Forelimb muscle (tissue), 1 donor: ENCODE data around the gene NYNRIN. TPM values are rescaled to one million over a fixed set of nuclear protein-coding genes. Genes with fewer than 3 reads are reported as not detected.

Experiments
- DNase-seq: peaks from one replicate; pipeline ENCODE4 v3.0.0-alpha.2; 2013; ENCODE audit warnings: low read depth
- polyA plus RNA-seq: library from polyadenylated mRNA; unstranded; fragments of 120-200 nt; gene quantifications from one replicate; pipeline ENCODE4 v1.2.1, GENCODE V29; 2013; ENCODE audit not compliant: insufficient read length

NYNRIN gene
- polyA plus RNA-seq, 1 donor, result 23.1 TPM

DNA sequence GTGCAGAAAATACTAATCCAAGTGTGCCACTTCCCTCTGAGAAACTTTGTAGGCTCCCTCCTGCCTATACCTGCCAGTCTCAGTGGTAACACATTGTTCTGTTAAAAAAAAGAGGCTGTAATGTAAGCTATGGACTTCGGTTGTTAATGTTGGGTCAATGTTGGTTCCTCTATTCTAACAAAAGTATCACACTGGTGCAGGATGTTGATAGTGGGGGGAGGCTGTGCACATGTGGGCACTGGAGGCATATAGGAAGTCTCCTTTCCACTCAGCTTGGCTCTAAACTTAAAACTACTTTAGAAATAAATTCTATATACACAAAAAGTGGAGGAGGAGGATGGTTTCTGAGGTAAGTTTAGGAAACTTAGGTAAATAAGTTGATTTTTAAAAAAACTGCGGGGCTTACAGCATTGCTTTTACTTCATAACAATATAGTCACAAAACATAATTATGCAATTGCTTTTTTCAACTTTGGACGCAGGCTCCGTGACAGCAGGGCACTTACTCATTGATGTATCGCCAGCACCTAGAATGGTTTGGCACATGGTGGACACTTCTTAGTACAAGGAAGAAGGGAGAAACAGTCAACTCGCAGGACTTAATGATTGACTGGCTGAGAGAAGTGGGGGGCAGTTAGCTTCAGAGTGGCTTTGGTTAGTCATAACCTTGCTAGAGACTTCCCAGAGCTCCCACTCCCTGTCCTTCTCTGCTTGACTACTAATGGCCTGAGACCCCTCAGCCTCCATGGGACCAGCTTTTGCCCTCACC lies 7.9 kb upstream of the NYNRIN start:
- DNase-seq, result no peak

DNA sequence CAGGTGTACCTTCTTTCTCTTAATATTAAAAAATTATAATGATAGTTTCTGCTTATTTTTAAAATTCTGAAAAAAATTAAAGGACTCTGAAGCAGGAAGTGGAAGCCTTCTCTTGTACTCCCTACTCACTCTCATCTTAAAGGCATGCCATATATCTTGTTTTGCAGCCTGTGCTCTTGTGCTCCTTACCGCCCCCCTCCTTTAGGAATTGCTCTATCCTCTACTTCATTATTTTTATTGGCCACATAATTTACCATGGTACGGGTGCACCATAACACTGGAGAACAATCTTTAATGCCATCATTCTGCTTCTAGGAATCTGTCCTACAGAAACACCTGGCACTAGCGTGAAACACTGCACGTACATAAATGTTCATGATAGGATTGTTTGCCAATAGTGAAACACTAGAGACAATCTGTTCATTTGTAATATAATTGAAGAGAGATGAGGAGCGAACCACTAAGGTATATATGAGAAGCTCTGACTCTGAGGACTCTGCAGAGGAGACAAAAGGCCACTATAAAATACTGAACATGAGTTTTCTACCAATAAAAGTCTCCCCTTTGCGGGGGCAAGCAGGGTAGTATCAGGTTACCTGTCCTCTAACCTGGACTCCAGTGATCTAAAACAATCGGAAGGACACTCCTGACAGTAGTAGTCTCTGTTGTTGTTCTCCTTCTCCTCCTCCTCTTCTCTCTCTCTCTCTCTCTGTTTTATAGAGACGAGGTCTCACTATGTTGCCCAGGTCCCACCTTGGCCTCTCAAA lies 6.3 kb upstream of the NYNRIN start:
- DNase-seq, result no peak

DNA sequence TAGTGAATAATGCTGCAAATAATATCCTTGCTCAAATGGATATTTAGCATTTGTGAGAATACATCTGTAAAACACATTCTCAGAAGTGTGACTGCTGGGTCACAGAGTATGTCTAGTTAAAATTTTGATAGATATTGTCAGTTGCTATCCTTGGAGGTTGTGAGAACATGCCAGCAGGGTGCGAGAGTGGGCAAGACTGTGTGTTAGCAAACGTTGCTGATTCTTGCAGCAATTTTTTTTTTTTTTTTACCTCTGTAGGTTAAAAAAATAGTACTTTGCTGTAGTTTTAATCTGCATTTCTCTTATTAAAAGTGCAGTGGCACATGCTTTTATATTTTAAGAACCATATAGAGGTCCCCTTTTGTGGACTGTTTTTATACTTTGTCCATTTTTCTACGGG lies 4.5 kb upstream of the NYNRIN start:
- DNase-seq, result no peak

DNA sequence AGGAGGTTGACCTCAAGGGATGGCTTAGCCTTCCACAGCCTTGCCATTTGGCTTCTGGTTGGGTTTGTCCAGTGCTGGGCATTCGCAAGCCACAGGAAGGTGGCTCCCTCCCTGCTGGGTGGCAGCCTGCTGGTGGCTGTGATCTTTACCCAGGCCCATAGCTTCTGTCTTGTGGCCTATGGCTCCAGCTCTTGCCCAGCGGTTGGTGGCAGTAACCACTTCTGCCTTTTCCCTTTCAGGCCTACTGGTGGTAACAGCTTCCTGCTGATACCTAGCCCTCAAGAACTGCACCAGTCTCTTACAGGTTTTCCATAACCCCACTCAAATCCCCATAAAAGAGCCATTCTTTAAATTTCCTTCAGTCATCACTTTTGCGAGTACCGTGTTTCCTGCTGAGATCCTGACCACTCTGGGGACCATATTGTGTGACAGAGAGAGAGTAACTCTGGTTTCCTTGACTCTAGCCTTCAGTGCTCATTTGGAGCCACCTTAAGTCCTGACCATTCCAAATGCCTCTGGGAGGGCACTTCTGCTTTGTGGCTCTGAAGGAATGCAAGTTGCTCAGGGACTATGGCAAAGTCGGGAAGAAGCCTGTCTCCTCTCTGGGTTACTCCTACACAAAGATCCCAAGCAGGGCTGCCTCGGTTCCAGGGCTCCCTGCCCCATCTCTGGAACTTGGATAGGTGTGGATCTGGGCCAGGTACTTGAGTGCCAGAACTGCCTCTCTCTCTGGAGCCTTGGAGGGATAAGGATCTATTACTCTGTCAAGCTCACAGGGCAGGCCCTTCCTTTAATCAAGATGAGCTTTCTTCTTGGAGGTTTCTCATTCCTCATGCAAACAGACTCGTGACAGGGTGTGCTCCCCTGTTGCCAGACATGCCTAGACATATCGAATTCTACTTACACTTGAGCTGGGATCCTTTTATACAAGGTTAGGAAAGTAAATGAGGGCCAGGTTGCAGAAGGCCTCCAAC lies 2.9 kb upstream of the NYNRIN start:
- no peak for DNase-seq

DNA sequence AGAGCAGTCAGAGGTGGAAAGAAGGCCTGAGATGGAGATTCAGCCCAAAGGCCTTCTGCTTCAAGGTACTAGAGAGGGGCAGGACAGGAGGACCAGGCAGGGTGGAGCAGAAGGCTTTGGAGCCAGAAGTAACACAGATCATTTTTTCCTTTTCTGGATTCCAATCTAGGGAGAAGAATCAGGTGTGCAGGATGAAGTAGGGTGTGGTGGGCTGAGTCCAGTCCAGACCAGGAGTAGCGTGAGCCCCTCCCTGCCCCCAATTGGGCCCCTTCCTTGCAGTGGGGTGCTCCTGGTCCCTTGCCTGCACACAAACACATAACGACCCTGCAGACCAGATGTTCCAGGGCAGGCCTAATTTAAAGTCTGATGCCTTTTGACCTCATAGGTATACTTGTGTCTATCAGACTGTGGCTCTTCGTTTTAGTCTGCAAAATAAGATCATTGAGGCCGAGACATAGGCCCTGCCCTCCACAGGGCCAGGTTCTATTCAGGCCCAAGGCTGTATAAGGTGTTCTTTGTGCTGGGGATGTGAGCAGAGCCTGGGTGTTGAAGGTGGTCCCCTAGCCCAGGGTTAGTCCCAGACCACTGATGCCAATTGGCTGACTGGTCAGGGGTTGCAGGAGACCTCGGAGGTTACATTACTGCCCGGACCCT lies 1.0 kb upstream of the NYNRIN start:
- DNase-seq, result no peak

DNA sequence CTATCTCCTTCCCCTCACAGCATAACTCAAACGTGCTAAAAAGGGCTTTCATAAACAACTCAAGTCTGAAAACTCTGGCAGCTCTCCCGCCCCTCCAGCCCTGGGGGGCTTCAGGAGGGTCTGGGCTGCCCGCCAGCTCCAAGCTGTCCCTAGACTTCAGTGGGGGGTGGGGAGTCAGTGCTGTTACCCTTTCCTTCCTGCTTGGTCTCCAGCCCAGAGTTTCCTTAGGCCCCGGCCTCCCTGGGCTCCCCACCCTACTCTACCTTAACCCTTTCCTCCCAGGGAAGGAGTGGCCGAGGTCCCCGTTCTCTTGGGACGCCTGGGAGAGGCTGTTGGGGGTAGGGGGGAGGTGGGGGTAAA lies 530 bp upstream of the NYNRIN start:
- DNase-seq, result peak; percentile 32

DNA sequence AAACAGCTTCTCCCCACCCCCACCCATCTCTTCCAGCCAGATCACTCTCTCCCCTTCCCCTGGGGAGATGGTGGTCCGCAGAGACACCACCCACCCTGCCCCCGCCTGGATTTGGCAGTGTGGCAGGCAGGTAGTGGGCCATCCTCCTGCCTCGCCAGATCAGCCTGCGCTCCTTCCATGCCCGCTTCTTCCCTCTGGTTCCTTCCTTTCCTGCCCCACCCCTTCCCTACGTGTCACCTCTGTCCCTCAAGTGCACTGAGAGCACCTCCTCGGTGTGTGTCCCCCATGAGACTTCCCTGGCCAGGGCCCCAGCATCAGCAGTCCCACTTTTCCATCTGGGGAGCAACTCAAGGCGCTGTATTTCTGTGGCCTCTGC lies 632 bp downstream of the NYNRIN start:
- DNase-seq, result no peak

DNA sequence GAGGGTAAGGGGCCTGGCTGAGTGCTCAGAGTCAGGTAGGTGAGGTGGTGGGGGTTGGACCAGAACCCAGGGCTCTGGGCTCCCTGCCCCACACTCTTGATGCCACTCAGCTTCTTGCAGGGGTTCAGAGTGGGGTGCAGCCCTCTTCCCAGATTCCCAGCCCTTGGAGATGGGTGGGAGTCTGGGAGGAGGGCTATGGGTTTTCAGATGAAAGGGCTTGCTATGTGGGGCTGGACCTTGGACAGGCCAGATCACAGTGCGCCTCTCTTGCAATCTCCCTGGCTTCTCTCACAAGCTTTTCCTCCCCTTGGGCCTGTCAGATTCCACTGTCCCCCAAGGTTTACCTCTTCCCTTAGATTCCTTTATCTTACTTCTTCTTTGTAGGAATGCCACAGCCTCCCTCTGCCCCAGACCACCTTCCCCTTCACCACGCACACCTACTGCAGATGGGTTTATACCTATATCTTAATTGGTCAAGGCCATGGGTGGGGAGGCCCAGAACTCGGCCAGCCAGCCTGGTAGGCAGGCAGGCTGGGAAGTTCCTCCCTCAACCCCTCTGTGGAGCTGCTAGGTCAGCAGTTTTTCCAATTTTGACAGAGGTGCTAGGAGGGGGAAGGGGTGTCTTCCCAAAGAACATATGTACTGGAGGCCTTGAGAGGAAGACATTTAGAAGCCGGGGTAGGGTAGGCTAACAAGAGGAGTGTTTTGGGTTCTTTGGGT lies 1.4 kb downstream of the NYNRIN start:
- DNase-seq, result no peak

DNA sequence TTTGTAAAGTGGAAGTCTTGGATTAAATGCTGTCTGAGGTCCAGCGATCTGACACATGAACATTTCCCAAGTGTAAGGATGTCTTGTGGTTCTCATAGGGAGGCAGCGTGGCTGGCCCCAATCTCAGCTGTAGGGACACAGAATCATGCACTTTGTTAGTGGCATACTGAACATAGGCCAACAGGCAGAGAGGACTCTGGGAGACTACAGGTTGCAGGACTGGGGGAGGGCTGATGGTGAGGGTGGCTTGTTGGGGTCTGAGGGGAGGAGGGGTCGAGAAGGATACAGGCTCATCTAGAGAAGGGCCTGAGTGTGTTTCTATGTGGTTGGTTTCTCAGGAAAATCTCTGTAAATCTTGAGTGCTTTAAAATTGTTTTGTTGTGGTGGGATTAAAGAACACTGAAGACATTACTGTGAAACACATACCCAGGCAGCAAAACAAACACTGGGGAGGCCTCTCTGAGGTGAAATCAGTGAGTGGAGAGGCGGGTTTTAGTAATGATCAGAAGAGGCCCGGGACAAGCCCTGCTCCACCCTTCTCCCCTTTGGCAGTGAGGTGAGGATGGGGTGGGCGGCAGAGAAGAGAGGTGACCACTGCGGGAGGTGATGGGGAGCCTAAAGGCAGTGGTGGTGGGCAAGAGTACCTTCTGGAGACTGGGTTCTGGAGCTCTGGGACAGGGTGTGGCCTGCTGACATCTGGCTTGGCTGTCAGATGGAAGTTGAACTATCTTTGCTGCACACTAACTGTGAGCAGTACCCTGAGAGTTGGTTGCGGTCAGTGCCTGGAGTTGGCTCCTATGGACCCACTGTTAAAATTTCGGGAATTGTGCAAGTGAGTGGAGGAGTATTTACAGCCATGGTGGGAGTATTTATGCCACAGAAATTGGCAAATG lies 3.3 kb downstream of the NYNRIN start:
- DNase-seq, result no peak

DNA sequence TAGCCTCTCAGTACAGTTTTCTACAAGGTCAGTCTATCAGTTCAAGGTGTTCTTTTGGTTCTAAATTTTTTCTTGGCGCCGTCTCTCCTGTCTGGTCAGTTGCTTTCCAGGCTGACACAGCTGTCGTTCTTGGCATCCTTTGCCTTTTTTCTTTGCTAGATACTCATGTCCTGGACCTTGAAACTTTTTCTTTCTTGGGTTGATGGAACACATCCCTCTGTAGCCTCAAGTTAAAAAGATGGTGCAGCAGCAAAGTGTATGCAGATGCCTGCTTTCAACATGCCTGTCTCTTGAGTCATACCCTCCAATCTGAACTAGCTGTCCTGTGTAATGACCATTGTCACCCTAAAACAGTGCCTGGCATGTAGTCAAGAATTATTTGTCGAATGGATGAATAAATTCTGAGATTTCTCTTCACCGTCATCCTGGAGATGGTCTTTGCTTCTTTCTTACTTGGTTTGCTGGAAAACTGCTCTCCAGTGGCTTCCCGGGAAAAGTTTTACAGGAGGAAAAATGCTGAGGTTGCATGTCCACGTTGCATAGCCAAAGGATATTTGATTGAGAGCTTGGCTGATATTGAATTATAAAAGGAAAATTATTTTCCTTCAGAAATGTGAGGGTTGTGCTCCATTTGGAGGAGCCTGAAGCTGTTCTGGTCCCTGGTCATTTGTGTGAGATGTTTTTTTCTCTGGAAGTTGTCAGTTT lies 4.6 kb downstream of the NYNRIN start:
- peak; percentile 39 for DNase-seq

DNA sequence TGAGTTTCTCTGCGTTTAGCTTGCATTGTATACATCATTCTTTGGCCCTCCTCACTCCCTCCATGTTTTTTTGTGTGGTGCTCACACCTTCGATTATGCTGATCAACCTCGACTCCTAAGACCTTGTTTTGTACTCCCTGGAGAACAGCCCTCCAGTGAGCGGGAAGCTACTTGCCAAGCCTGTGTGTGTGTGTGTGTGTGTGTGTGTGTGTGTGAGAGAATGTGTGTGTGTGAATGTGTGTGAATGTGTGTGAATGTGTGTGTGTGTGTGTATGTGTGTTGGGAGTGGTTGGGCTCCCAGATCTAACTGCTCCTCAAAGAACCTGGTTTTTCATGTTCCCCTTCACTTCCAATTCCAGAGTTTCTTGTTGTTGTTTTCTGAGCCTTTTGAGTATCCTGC lies 6.0 kb downstream of the NYNRIN start:
- DNase-seq, result no peak

DNA sequence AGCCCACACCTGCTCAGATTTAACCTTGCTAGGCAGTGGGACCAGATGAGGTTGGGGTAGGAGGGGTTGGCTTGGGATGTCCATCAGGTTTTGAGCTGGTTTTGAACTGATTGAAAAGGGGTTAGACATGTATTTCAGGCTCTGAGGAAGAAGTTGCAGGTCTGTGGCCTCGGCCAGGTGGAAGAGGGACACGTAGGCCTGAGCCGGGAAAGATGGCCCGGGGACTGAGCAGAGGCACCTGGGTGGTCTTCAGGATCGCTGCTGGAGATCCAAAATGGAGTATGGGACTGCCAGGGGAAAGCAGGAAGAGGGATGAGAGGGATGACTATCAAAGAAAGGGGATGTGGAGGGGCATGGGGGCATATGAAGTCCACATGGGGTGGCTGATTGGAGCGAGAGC lies 7.6 kb downstream of the NYNRIN start:
- DNase-seq, result no peak

DNA sequence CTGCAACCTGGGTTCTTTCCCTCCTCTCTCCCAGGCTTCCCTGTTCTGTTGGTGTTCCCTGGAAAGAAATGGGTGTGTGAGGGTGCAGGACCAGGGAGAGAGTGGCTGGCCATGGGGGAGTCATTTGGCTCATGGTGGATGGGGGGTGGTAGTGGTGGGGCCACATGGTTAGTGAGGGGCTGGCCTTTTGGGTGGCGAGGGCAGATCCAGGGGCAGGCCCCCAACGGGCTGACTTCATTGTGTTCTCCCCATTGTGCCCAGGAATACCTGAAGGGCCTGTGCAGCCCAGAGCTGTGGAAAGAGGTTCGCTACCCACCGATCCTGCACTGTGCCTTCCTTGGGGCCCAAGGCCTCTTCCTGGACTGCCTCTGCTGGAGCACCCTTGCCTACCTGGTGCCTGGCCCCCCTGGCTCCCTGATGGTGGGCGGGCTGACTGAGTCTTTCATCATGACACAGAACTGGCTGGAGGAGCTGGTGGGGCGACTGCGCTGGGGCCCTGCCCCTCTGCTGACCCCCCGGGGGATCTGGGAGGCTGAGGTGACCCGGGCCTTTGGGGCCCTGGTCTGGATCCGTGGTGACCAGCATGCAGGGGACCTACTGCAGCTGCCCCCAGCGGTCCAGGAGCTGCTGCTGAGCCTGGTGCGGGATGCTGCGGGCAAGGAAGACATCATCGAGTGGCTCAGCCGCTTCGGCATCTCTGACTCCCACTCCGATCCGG lies 9.0 kb downstream of the NYNRIN start:
- DNase-seq, result no peak

DNA sequence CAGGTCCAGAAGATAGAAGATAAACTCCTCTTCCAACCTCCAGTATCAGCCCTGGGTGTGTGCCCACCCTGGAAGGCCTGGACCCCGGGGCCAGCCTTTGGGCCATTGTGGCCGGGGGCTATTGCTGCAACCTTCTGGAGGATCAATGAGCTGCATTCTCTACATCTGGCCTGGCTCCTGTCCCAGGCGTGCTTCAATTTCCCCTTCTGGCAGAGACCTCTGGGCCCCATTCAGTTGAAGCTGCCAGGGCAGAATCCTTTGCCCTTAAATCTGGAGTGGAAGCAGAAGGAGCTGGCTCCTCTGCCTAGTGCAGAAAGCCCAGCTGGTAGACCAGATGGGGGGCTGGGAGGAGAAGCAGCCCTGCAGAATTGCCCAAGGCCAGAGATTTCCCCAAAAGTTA lies 10.0 kb downstream of the NYNRIN start:
- no peak for DNase-seq

DNA sequence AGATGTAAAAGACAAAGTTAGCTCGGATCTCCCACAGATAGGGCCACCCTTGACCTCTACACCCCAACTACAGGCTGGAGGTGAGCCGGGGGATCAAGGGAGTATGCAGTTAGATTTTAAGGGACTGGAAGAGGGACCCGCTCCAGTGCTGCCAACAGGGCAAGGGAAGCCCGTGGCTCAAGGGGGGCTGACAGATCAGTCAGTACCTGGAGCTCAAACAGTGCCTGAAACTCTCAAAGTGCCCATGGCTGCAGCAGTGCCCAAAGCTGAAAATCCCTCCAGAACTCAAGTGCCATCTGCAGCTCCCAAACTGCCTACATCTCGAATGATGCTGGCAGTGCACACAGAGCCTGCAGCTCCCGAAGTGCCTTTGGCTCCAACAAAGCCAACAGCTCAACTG lies 10.4 kb downstream of the NYNRIN start:
- no peak for DNase-seq

DNA sequence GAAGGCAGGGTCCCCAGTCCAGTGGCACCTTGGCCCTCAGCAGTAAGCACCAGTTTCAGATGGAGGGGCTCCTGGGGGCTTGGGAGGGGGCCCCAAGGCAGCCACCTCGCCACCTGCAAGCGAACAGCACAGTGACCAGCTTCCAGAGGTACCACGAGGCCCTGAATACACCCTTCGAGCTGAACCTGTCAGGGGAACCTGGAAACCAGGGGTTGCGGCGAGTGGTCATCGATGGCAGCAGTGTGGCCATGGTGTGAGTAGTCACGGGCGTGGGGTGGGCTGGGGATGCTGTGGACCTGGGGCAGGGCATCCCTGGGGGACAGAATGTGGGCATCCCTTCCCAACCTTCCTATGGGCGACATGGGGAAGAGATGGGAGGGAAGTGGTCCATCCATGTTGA lies 11.2 kb downstream of the NYNRIN start:
- DNase-seq, result no peak

DNA sequence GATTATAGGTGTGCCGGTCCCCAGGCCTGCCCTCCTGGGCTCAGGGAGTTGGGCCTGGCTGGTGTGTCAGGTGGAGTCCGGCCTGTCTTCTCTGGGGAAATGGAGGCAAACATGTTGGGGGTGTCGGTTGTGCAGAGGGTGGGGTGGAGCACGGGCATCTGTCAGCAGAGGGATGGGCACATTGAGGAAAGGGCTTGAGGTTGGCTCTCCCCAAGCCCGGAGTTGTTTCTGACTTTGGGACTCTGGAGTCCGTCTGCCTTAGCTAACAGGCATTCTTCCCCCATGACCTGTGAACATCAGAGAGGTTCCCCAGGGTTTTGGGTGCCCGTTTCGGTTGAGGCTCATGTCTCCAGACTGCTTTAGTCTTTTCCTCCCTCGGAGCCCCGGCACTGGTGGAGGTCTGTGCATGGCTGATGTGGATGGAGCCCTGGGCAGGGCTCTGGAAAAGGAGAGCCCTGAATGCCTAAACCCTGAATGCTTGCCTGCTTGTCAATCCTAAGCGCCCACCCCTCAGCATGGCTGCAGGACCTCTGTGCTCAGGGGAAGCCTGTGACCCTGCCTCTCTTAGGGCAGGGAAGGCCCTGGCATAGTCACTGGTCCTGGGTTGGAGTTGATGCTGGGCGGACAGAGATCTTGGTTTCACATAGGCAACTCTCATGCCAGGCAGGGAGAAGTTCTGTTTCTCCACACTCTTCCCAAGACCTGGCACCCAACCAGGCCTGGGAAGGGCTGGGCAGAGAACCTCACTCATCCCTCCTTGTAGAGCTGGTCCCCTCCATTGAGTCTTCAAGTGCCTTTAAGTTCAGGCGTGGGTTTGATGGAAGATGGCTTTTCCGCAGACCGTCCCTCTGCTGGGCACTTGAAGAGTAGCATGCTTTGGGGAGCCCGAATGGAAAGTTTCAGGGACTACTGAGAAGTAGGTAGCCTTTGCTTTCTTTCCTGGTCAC lies 12.9 kb downstream of the NYNRIN start:
- no peak for DNase-seq

DNA sequence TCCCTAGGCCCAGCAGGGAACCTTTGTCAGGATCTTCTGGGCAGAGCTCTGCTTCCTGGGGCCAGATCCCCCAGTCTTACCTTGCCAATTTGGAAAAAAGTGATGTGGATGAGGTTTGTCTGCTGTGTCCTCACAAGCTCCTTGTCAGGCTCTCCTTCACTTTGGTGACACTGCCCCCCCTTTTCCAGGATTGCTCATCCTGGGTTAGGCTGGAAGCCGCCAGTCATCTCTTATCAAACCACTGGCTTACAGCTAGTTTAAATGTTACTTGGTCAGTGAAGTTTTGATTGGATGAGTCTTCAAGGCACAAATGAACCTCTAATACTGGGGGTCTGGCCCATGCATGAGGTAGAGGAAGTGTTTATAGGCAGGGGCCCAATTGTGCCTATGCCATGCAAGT lies 15.3 kb downstream of the NYNRIN start:
- DNase-seq, result no peak
